Osteocyte (in vitro differentiated cells): ENCODE results near the gene SDR39U1. TPM values are rescaled to one million over a fixed set of nuclear protein-coding genes. Genes with fewer than 3 reads are reported as not detected.

Experiments used
- DNase-seq: peaks from one replicate; pipeline ENCODE4 v3.0.0; 2021; ENCODE audit warnings: mixed read lengths; ENCODE audit not compliant: unreplicated experiment; ENCODE audit errors: extremely low spot score
- H3K27ac Mint-ChIP-seq: one replicate; pipeline ENCODE4 v1.8.0; 2021; ENCODE audit warnings: mild to moderate bottlenecking, mixed read lengths; ENCODE audit not compliant: unreplicated experiment
- H3K27me3 Mint-ChIP-seq: one replicate; pipeline ENCODE4 v1.8.0; 2021; ENCODE audit warnings: mixed read lengths; ENCODE audit not compliant: unreplicated experiment
- H3K36me3 Mint-ChIP-seq: one replicate; pipeline ENCODE4 v1.8.0; 2021; ENCODE audit warnings: mixed read lengths; ENCODE audit not compliant: unreplicated experiment
- H3K4me1 Mint-ChIP-seq: one replicate; pipeline ENCODE4 v1.8.0; 2021; ENCODE audit warnings: mixed read lengths; ENCODE audit not compliant: unreplicated experiment
- H3K4me3 Mint-ChIP-seq: one replicate; pipeline ENCODE4 v1.8.0; 2021; ENCODE audit warnings: mild to moderate bottlenecking, moderate library complexity, mixed read lengths; ENCODE audit not compliant: unreplicated experiment
- H3K9me3 Mint-ChIP-seq: one replicate; pipeline ENCODE4 v1.8.0; 2021; ENCODE audit warnings: mixed read lengths; ENCODE audit not compliant: unreplicated experiment
- CTCF ChIP-seq: fragments of 200-600 bp; sonication (generic); IDR thresholded peaks from 2 replicates; pipeline ENCODE4 v1.5.0; 2021; ENCODE audit warnings: antibody characterized with exemption, mild to moderate bottlenecking, moderate library complexity
- total RNA-seq: library from RNA; stranded (reverse); gene quantifications from 2 replicates; pipeline ENCODE4 v1.2.1, GENCODE V29; 2021

The SDR39U1 gene
- total RNA-seq, 1 donor from 2014 or later, result 53.9 TPM

GRCh38 chr14:24434676-24435075, 7.9 kb downstream of the SDR39U1 start:
- no peak for TF ChIP-seq CTCF
- H3K36me3 Mint-ChIP-seq, result peaks cover 39% of the 10 kb centered on the region
- no peak overlapping the region for H3K4me3 Mint-ChIP-seq
- no peak for DNase-seq
- H3K27ac Mint-ChIP-seq, result peak overlapping the region; percentile 74
- no peaks in the 10 kb centered on the region for H3K9me3 Mint-ChIP-seq
- no peaks in the 10 kb centered on the region for H3K27me3 Mint-ChIP-seq
- H3K4me1 Mint-ChIP-seq, result peaks cover 37% of the 10 kb centered on the region

GRCh38 chr14:24434036-24434435, 8.5 kb downstream of the SDR39U1 start:
- no peak for TF ChIP-seq CTCF
- no peak for DNase-seq
- H3K9me3 Mint-ChIP-seq, result no peaks in the 10 kb centered on the region
- H3K27me3 Mint-ChIP-seq, result no peaks in the 10 kb centered on the region
- peaks cover 44% of the 10 kb centered on the region for H3K4me1 Mint-ChIP-seq
- H3K27ac Mint-ChIP-seq, result no peak overlapping the region
- H3K36me3 Mint-ChIP-seq, result peaks cover 32% of the 10 kb centered on the region
- H3K4me3 Mint-ChIP-seq, result no peak overlapping the region

- H3K4me1 Mint-ChIP-seq, result peaks cover 47% of the 10 kb centered on the region
- H3K36me3 Mint-ChIP-seq, result peaks cover 18% of the 10 kb centered on the region
- H3K27ac Mint-ChIP-seq, result no peak overlapping the region
- no peaks in the 10 kb centered on the region for H3K27me3 Mint-ChIP-seq
- H3K9me3 Mint-ChIP-seq, result no peaks in the 10 kb centered on the region
- no peak for TF ChIP-seq CTCF
- H3K4me3 Mint-ChIP-seq, result peak overlapping the region; percentile 83
- DNase-seq, result no peak
Observed at GRCh38 chr14:24432259-24433131, 10.1 kb downstream of the SDR39U1 start.

- no peaks in the 10 kb centered on the region for H3K9me3 Mint-ChIP-seq
- H3K27ac Mint-ChIP-seq, result peak overlapping the region; percentile 95
- H3K27me3 Mint-ChIP-seq, result no peaks in the 10 kb centered on the region
Observed at GRCh38 chr14:24431569-24432258, 10.9 kb downstream of the SDR39U1 start.

More at GRCh38 chr14:24431569-24432258, 10.9 kb downstream of the SDR39U1 start:
- DNase-seq, result peak; percentile 97
- H3K4me1 Mint-ChIP-seq, result peaks cover 44% of the 10 kb centered on the region
- peak overlapping the region; percentile 83 for H3K4me3 Mint-ChIP-seq
- peak; percentile 96 for TF ChIP-seq CTCF
- H3K36me3 Mint-ChIP-seq, result peaks cover 15% of the 10 kb centered on the region
